Ramos (cell line): Measurements from ENCODE around the gene PRPH2.
"Not testable (repeated sequence)": the region's sequence is repeated elsewhere in the genome, so short reads cannot be mapped to it uniquely, and the experiment has no call there.

ENCODE experiments used
- in situ Hi-C: fragments of 300-500 bp; cut with MboI; formaldehyde crosslinking; loops from one replicate; pipeline ENCODE4 v1.14.3; 2022; ENCODE audit warnings: low sequenced_read_pairs; ENCODE audit not compliant: unreplicated experiment

The PRPH2 gene

DNA sequence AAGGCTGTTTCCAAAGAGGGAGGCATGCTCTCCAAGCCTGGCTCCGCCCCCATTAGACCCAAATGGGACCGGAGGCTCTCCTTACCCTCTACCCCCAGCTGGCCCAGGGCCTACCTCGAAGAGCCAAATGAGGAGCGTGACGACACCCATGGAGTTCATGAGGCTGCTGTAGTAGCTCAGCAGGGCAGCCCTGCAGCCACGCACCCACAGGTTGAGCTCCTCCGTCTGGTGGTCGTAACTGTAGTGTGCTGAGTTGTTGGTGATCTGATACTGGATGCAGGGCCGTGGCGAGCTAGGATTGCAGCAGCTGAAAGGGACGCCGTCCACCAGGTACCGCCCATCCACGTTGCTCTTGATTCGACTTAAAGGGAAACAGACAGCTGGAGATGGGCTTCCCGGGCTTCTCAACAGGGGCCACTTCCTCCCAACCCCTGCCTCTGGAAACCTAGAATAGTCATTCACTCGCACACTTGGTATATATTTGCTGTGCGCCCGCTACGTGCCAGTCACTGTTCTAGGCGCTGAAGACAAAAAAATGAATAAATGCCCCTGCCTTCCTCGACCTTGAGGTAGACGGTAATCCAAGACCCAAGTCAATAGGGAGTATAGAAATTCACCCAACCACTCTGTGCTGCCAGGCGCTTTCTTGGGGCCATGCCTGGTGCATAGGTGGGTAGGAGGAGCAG lies 18.0 kb downstream of the PRPH2 start:
- in situ Hi-C loops = no loop called here

DNA sequence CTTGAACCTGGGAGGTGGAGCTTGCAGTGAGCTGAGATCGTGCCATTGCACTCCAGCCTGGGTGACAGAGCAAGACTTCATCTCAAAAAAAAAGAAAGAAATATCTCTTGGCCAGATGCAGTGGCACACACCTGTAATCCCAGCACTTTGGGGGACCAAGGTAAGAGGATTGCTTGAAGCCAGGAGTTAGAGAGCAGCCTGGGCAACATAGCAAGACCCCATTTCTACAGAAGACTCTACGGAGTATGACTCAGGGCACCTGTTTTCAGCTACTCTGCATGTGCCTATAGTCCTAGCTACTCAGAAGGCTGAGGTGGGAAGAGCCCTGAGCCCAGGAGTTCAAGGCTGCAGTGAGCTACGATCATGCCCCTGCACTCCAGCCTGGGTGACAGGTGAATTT lies 19.6 kb downstream of the PRPH2 start:
- in situ Hi-C loops = not testable (repeated sequence)

DNA sequence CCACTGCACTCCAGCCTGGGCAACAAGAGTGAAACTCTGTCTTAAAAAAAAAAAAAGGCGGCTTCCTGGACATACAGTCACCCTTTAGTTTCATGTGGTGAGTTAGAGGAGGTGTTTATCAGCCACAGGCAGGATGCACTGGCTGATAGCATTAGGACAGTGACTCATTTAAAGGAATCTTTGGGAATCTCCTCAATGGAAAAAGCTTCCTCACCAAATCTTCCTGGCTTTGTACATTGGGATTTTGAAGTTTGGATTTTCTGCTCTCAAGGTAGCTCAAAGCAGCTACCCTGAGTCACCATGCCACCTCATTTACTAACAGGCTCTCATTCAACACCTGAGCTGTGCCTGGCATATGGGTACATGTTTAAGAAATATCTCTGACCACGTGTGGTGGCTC lies 20.2 kb downstream of the PRPH2 start:
- in situ Hi-C loops = no loop called here

DNA sequence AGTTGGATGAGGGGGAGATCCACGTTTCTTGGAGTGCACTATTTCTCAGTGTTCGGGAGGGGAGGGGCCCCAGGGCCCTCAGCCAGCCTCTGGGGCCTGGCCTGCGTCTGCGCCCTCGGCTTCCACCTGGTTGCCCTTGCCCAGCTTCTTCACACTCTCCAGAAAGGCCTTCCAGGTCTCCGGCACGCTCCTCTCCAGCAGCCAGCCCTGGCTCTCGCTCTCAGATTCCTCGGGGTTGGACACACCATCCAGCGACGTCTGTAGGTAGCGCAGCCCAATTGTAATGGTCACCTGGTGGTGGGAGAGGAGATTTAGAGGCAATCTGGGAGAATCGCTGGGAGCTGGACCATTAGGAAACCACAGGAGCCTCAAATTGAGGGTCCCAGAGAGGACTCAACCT lies 24.2 kb downstream of the PRPH2 start:
- in situ Hi-C loops = no loop called here

DNA sequence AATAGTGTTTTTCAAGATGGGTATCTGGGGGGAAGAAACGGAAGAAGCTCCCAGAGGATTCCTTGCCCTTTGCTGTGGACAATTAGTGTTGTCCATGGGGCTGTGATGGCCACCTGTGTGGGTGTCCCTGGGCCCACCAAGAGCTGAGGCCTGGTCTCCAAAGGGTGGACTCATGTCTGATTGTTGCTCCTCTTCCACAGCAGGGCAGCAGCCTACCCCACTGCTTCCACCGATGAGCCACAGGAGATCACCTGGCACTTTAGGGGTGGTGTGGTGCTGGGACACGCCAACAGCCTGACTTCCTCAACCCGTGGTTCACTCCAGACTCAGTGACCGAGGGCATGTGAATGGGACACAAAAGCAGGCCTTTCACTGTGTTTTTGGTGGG lies 25.1 kb downstream of the PRPH2 start:
- in situ Hi-C loops = no loop called here

DNA sequence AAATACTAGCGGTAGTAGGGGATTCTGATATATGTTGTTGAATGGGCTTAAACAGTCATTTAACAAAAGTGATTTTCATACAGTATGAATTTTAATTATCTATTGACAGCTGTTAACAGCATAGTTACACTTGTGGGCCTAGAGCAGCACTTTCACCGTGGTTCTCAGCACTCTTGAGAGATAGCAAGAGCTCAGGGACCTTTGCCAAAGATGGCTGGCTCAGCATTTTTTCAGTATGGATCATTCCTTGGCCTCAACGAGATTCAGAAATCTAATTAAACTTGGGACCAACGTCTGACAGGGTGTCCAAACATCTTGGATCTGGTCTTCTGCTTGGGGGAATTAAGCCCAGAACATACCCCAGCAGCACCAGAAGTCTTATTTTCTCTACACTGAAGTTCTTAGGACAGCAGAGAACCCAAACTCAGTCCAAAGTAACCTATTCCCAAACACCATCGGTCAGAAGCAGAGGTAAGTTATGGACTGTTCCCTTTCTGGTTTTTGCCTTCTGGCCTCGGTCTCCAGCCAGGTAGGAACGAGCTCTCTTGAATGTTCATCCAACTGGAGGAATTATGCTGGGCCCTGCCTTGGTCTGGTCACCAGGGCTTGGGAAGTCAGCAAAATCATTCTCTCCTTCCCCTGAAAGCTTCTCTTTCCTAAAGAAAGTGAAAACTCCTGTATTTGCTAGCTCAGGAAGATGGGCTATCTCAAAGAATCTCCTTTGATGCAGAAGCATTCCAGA lies 25.7 kb downstream of the PRPH2 start:
- in situ Hi-C loops = no loop called here

DNA sequence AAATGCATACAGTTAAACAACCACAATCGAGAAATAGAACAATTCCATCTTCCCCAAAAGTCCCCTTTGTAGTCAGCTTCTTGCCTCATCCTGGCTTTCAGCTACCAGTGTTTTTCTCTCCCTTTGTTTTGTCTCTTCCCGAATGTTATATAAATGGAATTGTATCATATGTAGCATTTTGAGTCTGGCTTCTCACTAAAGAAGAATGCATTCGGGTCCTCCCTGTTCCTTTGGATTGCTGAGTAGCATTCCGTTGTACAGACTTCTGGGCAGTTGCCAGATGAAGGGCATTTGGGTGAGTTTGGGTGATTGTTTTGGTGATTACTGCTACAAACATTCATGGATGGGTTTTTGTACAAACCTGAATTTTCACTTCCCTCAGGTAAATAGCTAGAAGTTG lies 27.8 kb downstream of the PRPH2 start:
- in situ Hi-C loops = no loop called here

DNA sequence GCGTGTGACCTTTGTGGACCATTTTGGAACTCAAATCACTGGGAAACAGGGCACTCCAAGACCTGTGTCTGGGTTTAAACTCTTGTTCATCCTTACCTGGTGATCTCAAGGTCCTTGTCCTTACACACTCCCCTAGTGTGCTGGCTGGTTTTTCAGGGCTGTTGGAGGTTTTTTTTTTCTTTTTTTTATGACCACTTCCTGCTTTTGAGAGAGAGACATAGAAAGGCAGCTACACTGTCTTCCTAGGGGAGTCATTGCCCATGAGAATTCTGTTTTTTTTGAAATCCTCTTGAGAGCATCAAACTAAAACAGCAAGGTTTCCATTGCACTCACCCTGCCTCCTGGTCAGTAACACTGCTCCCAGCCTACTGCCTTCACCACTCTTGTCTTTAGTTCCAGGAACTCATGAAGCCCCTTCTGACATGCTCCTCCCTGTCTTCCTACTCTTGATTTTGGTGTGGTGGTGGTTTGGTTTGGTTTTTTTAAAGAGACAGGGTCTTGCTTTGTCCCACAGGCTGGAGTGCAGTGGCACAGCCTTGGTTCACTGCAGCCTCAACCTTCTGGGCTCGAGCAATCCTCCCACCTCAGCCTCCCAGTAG lies 28.6 kb downstream of the PRPH2 start:
- in situ Hi-C loops = no loop called here

DNA sequence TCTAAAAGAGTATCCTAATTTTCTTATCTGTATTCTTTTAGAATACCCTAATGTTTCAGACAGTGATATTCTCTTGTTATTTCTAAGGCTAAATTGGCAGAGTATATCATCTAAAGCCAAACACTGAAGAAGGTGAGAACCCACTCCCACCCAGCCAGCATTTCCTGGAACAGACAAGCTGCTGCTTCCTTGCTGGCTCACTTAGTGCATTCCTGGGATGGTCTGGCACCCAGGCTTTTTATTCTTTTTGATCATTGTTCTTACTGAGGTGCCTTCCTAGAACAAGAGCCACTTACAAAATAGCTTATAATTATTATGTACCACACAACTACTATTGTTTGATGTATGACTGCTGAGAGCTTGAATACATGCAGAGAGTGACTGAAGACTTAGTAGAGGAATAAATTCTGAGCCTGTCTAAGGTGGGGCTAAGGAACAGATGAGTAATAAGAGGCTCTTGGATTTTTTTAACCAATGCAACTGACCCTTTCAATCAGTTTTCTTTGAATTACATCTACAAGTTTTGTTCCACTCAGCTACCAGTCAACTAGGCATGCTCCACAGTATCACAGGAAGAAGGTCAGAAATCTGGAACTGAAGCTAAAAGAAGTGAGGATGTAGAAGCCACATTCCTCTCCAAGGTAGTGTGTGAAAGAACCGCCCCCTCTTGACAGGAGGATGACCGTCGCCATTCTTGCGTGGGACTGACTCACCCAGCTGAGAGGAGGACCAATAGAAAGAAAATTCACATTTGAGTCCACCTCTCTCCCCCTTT lies 30.1 kb downstream of the PRPH2 start:
- in situ Hi-C loops = no loop called here

DNA sequence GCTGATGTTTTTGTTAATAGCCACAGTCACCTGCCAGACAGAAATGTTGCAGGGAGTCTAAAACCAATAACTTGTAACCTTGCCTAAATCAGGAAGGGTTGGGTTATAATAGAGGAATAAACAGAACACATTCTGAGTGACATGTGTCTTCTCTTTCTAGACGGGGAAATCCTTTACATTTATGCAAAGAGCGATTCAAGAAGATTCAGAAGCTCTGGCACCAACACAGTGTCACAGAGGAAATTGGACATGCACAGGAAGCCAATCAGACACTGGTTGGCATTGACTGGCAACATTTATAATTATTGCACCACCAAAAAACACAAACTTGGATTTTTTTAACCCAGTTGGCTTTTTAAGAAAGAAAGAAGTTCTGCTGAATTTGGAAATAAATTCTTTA lies 31.5 kb downstream of the PRPH2 start:
- in situ Hi-C loops = no loop called here

DNA sequence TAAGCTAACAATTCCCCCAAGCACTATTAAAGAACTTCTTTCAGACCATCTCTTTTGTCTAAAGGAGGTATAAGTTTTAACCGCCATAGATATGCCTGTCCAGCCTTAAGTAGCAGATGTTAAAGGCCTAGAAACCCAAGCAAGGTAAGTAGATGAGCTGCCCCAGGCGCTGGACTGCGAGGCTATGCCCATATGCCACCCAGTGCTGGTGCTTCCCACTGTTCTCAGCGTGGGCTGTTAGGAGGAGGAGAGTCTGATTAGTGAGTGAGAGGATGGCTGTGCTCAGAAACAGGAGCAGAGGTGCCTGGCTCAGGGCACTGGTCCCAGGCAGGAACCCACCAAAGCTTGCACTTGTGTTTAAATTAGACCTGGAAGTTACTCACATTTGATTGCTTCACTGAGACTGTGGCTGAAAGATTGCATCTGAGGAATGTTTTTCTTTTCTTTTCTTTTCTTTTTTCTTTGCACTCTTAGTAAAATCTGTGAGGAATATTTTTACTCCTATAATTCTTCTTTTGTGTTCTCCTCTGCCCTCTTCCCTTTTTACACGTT lies 32.2 kb downstream of the PRPH2 start:
- in situ Hi-C loops = no loop called here

DNA sequence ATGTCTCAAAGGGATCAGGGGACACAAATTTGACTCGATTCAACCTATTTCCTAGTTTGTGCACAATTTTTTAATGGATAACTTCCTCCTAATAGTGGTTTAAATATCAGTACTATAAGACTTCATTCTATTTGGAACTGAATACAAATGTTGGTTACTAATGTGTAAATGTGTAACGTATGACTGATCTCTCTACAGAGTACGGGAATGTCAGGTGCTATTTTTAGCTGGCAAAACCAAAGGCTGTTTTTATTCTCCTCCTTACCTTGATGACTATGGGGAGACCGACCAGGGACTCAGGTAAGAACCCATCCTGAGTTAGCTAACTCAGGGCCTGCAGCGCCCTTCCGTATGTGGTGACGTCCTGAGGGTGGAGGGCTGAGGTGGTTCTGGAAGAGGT lies 33.0 kb downstream of the PRPH2 start:
- in situ Hi-C loops = no loop called here

DNA sequence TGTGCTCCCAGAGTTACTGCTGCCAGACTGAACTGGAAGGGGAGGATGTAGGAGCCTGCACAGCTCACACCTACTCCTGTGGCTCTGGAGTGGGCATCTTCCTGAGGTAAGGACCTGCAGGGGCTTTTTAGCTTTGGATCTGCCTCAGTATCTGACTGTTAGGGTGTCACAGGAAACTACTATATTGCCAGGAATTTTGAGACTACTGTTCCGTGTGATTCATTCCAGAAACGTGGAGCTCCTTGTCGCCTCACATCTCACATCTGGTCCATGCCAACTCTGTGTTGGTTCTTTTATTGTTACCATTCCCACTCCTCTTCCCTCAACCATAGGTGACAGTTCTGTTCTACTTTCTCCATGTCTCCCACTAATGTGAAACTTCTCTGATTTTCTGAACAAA lies 34.1 kb downstream of the PRPH2 start:
- in situ Hi-C loops = no loop called here

DNA sequence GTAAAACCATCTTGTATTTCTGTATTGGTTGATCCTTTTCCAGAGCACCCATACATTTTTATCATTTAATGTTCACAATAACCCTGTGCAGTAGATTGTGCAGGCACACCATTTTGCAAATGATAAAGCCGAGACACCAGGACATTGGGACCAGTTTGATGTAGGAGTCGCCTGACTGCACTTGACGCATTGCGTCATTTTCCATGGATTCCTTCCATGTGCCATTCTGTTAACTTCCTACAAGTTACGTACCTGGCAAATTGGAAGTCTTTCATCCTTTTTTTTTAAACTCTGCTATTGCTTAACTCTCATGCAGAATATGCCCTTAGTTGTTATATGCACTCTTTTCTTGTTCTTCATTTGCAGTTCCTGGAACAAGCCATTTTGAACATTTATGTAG lies 43.0 kb downstream of the PRPH2 start:
- in situ Hi-C loops = no loop called here

DNA sequence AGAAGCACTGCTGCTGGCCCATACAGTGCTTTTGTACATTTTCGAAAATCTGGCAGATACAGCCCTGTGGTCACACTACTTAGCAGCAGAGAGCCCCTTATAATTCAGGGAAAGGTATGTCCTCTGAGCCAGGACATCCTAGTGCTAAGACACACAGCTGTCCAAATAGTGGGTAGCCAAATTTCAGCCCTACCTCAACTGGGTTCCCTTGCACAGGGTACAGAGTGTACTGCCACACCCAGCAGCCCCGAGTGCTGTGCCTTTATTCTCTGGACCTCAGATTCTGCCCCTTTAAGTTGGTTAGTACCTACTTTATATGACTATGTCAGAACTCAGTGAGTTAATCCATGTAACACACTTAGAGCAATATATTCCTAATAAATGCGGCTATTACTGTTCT lies 47.6 kb downstream of the PRPH2 start:
- in situ Hi-C loops = loop anchor here (25.0 kb wide), 1 partner anchor 463 kb away; no protein-coding TSS in a partner anchor

DNA sequence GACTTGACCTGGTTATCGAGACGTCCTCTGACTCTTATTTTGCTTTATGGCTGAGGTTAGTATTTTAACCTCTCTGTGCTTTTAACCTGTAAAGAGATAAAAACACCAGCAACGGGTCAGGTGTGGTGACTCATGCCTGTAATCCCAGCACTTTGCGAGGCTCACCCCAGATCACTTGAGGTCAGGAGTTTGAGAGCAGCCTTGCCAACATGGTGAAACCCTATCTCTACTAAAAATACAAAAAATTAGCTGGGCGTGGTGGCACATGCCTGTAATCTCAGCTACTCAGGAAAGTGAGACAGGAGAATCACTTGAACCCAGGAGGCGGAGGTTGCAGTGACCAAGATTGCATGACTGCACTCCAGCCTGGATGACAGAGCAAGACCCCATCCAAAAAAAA lies 48.0 kb downstream of the PRPH2 start:
- in situ Hi-C loops = loop anchor here (25.0 kb wide), 1 partner anchor 463 kb away; no protein-coding TSS in a partner anchor

DNA sequence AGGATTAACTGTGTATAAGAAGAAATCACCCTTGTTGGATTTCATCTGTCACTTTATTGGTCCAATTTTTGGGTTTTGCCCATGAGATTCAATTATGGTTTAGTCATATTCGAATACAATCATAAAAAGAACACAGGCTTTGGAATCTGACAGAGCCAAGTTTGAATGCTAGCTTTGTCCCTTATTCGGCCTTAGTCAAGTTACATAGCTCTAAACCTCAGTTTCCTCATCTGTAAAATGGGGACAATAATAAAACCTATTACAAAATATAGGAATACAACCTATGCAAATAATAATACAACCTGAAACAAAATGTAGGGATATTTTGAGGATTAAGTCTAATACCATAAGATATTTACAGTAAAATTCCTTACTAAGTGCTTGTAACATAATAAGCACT lies 57.7 kb downstream of the PRPH2 start:
- in situ Hi-C loops = loop anchor here (5.0 to 25.0 kb wide), 2 partner anchors 213 to 473 kb away; partner anchors contain the start of gene RPL7L1

DNA sequence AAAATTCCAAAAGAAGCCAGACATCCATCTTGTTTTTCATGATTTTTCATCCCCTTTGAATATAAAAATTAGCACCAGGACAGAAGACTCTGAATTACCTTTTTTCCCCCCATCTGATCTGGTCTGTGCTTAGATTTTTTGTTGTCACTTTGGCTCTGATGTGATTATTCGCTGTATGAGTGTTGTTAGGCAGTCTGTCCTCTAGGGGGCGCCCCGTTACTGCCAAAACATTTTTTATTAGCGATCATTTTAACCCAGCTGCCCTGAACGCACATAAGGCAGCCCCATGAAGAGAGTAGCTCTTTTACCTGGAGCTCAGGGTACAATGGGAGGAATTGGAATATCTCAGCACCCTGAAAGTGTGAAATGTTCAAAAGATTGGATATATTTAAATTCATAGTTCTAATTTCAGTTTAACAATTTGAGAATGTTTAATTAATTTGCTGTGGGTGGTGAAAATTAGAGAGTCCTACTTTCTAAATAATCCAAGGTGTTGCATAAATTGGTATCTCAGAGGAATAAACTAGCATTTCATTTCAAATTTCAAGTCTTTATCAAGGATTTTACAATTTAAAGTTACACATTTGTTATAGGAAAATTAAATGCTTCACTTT lies 60.8 kb downstream of the PRPH2 start:
- in situ Hi-C loops = loop anchor here (5.0 to 25.0 kb wide), 2 partner anchors 216 to 476 kb away; partner anchors contain the start of gene RPL7L1

DNA sequence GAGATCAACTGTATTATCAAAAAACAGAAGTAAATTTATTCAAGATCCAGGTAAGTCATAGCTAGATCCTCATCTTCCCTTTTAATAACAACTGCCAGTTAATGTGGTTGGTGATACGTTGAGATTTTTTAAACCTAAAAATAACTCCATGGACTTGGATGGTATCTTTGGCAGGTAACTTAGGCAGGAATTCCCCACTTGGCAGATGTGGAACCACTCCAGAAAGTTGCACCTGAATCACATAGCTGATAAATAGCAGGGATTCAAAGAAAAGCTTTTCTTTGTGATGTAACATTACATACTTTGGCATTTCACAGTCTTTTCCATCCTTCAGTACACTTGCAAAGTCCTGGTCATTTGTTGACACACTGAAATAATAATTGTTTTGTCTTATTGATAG lies 62.6 kb downstream of the PRPH2 start:
- in situ Hi-C loops = loop anchor here (5.0 to 25.0 kb wide), 2 partner anchors 217 to 477 kb away; partner anchors contain the start of gene RPL7L1

DNA sequence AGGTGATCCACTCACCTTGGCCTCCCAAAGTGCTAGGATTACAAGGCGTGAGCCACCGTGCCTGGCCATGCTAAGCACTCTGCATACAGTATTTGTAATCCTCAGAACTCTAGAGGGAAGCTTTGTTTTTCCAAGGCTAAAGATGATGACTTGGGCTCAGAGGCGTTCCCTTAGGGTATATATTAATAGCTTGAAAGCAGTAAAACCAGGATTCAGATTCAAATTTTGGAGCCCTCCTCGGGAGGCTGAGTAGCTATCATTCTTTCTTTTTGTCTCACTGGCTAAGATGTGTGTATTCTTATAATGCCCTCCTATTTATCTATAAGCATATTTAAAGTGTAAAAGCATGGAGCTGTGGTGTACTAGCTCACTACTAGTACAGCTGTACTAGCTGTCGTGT lies 68.5 kb downstream of the PRPH2 start:
- in situ Hi-C loops = loop anchor here (25.0 kb wide), 1 partner anchor 483 kb away; no protein-coding TSS in a partner anchor
